ENCODE measurements around the gene LSM4.

LSM4 gene

GRCh38 chr19:18307271-18307681 is 15.6 kb downstream of the LSM4 start:
- no peak for TF ChIP-seq CTCF (conservative IDR thresholded peaks at IDR 0.05; ENCODE audit: low read depth, low read length)
- no peak overlapping the region for H3K4me3 ChIP-seq (ENCODE audit: low read depth, low read length)
- DNase-seq (ENCODE audit: low read depth), result no peak

- no peak overlapping the region for H3K4me3 ChIP-seq (ENCODE audit: low read depth, low read length)
- DNase-seq (ENCODE audit: low read depth), result peak; percentile 44
- no peak for TF ChIP-seq CTCF (conservative IDR thresholded peaks at IDR 0.05; ENCODE audit: low read depth, low read length)
Observed at GRCh38 chr19:18306888-18307260, 16.0 kb downstream of the LSM4 start.

GRCh38 chr19:18306209-18306887 is 16.5 kb downstream of the LSM4 start:
- no peak for DNase-seq (ENCODE audit: low read depth)
- H3K4me3 ChIP-seq (ENCODE audit: low read depth, low read length), result no peak overlapping the region
- TF ChIP-seq CTCF (conservative IDR thresholded peaks at IDR 0.05; ENCODE audit: low read depth, low read length), result no peak

- peak overlapping the region; percentile 40 for H3K4me3 ChIP-seq (ENCODE audit: low read depth, low read length)
- no peak for TF ChIP-seq CTCF (conservative IDR thresholded peaks at IDR 0.05; ENCODE audit: low read depth, low read length)
- DNase-seq (ENCODE audit: low read depth), result peak; percentile 80
Observed at GRCh38 chr19:18304458-18305310, 18.2 kb downstream of the LSM4 start.

GRCh38 chr19:18304208-18304457 is 18.7 kb downstream of the LSM4 start:
- H3K4me3 ChIP-seq (ENCODE audit: low read depth, low read length), result no peak overlapping the region
- TF ChIP-seq CTCF (conservative IDR thresholded peaks at IDR 0.05; ENCODE audit: low read depth, low read length), result no peak
- no peak for DNase-seq (ENCODE audit: low read depth)

- no peak for DNase-seq (ENCODE audit: low read depth)
- no peak overlapping the region for H3K4me3 ChIP-seq (ENCODE audit: low read depth, low read length)
- no peak for TF ChIP-seq CTCF (conservative IDR thresholded peaks at IDR 0.05; ENCODE audit: low read depth, low read length)
Observed at GRCh38 chr19:18301718-18302111, 21.2 kb downstream of the LSM4 start.
